H1 (cell line): ENCODE measurements around the gene CTSA. TPM values are rescaled to one million over a fixed set of nuclear protein-coding genes. Genes with fewer than 3 reads are reported as not detected.

Source experiments
- CTCF ChIA-PET: fragments of 300-600 bp; sonication (Branson Sonifier 250); formaldehyde crosslinking; loops from one replicate; lab custom pipeline; 2021; ENCODE audit not compliant: partially characterized antibody; lab: Charles Lee
- POLR2A ChIA-PET: fragments of 300-600 bp; sonication (Branson Sonifier 250); formaldehyde crosslinking; loops from one replicate; lab custom pipeline; 2021; ENCODE audit warnings: inconsistent platforms; ENCODE audit not compliant: partially characterized antibody; lab: Charles Lee
- DNase-seq, 2 experiments: peaks; one replicate each; pipeline versions ENCODE4 v3.0.0 to v3.0.0-alpha.2; 2010 to 2022; ENCODE audit warnings: low spot score in 2 of 2, low read depth in 1 of 2, mixed read lengths in 1 of 2
- FAIRE-seq: peaks from 2 replicates; lab custom pipeline; 2011; peaks lifted over from hg19 to GRCh38; lab: Jason Lieb, UNC
- H2AFZ ChIP-seq: 2 replicates; pipeline ENCODE4 v1.8.1; 2012; ENCODE audit warnings: low read length, inconsistent platforms
- H2AK5ac ChIP-seq: 2 replicates; pipeline ENCODE4 v1.6.1; 2013; ENCODE audit warnings: low read depth, low read length
- H2BK120ac ChIP-seq: replicated peaks from 2 replicates; pipeline ENCODE3; 2013; ENCODE audit warnings: low read depth, low read length, inconsistent platforms
- H2BK12ac ChIP-seq: 2 replicates; pipeline ENCODE4 v1.6.1; 2013; ENCODE audit warnings: low read depth, low read length
- H2BK15ac ChIP-seq: 2 replicates; pipeline ENCODE4 v1.6.1; 2013; ENCODE audit warnings: low read length
- H2BK20ac ChIP-seq: 2 replicates; pipeline ENCODE4 v1.6.1; 2013; ENCODE audit warnings: low read length
- H2BK5ac ChIP-seq: 2 replicates; pipeline ENCODE4 v1.6.1; 2013; ENCODE audit warnings: low read depth, low read length
- H3K14ac ChIP-seq: 2 replicates; pipeline ENCODE4 v1.6.1; 2013; ENCODE audit warnings: inconsistent platforms; ENCODE audit not compliant: insufficient read length
- H3K18ac ChIP-seq: 2 replicates; pipeline ENCODE4 v1.6.1; 2013; ENCODE audit warnings: low read length; ENCODE audit errors: extremely low read depth
- H3K23ac ChIP-seq: 2 replicates; pipeline ENCODE4 v1.6.1; 2013; ENCODE audit warnings: inconsistent platforms; ENCODE audit not compliant: insufficient read length
- H3K23me2 ChIP-seq: 2 replicates; pipeline ENCODE4 v1.6.1; 2013; ENCODE audit warnings: low read depth, low read length
- H3K27ac ChIP-seq: 2 replicates; pipeline ENCODE4 v1.6.1; 2011; ENCODE audit warnings: low read depth, low read length, inconsistent platforms
- H3K27me3 ChIP-seq, 4 experiments: replicated peaks in 1 of 4; 1 replicate in 1 of 4; 2 replicates in 3 of 4; pipeline versions ENCODE4 v1.6.1 to v1.8.1; 2011 to 2013; ENCODE audit warnings: low read length in 3 of 4, mild to moderate bottlenecking in 3 of 4, inconsistent platforms in 2 of 4, mixed read lengths in 2 of 4, moderate library complexity in 1 of 4; ENCODE audit not compliant: control insufficient read depth in 3 of 4, insufficient read depth in 3 of 4; ENCODE audit errors: extremely low read depth in 1 of 4
- H3K36me3 ChIP-seq, 4 experiments: 2 replicates each; pipeline versions ENCODE4 v1.6.1 to v1.8.1; 2011 to 2013; ENCODE audit warnings: mild to moderate bottlenecking in 4 of 4, low read length in 3 of 4, moderate library complexity in 2 of 4, control low read depth in 1 of 4, inconsistent platforms in 1 of 4; ENCODE audit not compliant: insufficient read depth in 4 of 4, control insufficient read depth in 2 of 4
- H3K4ac ChIP-seq: replicated peaks from 2 replicates; pipeline ENCODE3; 2013; ENCODE audit warnings: low read length, low read depth, mixed read lengths, inconsistent platforms; ENCODE audit not compliant: insufficient read length
- H3K4me1 ChIP-seq, 4 experiments: replicated peaks in 1 of 4; 1 replicate in 1 of 4; 2 replicates in 3 of 4; pipeline versions ENCODE4 v1.6.1 to v1.8.1; 2011 to 2013; ENCODE audit warnings: low read length in 3 of 4, inconsistent platforms in 2 of 4, mixed read lengths in 1 of 4; ENCODE audit not compliant: insufficient read depth in 4 of 4, control insufficient read depth in 3 of 4
- H3K4me2 ChIP-seq, 2 experiments: 2 replicates each; pipeline versions ENCODE4 v1.6.1 to v1.8.1; 2011 to 2013; ENCODE audit warnings: low read depth in 2 of 2, low read length in 2 of 2, control low read depth in 1 of 2, inconsistent platforms in 1 of 2, mild to moderate bottlenecking in 1 of 2; ENCODE audit not compliant: insufficient read depth in 1 of 2
- H3K4me3 ChIP-seq, 4 experiments: fragments of 200-600, 300-600 bp in 1 of 4; sonication (generic), shearing (Covaris generic), sonication (Bioruptor Twin) in 1 of 4; 2 replicates each; pipeline versions ENCODE4 v1.5.1 to v1.8.1; 2011 to 2016; ENCODE audit warnings: low read length in 4 of 4, low read depth in 3 of 4, control low read depth in 2 of 4, inconsistent platforms in 2 of 4, mild to moderate bottlenecking in 2 of 4, mixed read lengths in 1 of 4, moderate library complexity in 1 of 4; ENCODE audit not compliant: insufficient read depth in 2 of 4; ENCODE audit errors: extremely low read depth in 1 of 4
- H3K56ac ChIP-seq: replicated peaks from 2 replicates; pipeline ENCODE3; 2013; ENCODE audit warnings: low read depth, mild to moderate bottlenecking, mixed read lengths, low read length, inconsistent platforms; ENCODE audit not compliant: insufficient read length
- H3K79me1 ChIP-seq: 2 replicates; pipeline ENCODE4 v1.6.1; 2013; ENCODE audit warnings: low read depth, low read length, control low read depth
- H3K79me2 ChIP-seq, 2 experiments: 2 replicates each; pipeline versions ENCODE4 v1.6.1 to v1.8.1; 2012 to 2013; ENCODE audit warnings: low read length in 2 of 2, mild to moderate bottlenecking in 2 of 2, inconsistent platforms in 1 of 2; ENCODE audit not compliant: insufficient read depth in 2 of 2, control insufficient read depth in 1 of 2
- H3K9ac ChIP-seq, 4 experiments: replicated peaks in 1 of 4; 1 replicate in 1 of 4; 2 replicates in 3 of 4; pipeline versions ENCODE4 v1.6.1 to v1.8.1; 2011 to 2013; ENCODE audit warnings: low read depth in 3 of 4, low read length in 3 of 4, control low read depth in 2 of 4, mild to moderate bottlenecking in 2 of 4, moderate library complexity in 2 of 4, inconsistent platforms in 1 of 4; ENCODE audit errors: extremely low read depth in 1 of 4
- H3K9me3 ChIP-seq, 2 experiments: 2 replicates each; pipeline versions ENCODE4 v1.6.1 to v1.8.1; 2012 to 2013; ENCODE audit warnings: mild to moderate bottlenecking in 2 of 2, moderate library complexity in 2 of 2, control low read depth in 1 of 2, inconsistent platforms in 1 of 2, low read depth in 1 of 2, low read length in 1 of 2, mixed read lengths in 1 of 2; ENCODE audit not compliant: insufficient read depth in 2 of 2
- H4K20me1 ChIP-seq, 2 experiments: replicated peaks in 1 of 2; 2 replicates each; pipeline versions ENCODE3 to v1.8.1; 2011 to 2013; ENCODE audit warnings: inconsistent platforms in 2 of 2, low read length in 2 of 2, mild to moderate bottlenecking in 1 of 2; ENCODE audit not compliant: insufficient read depth in 2 of 2, control insufficient read depth in 1 of 2
- H4K5ac ChIP-seq: 2 replicates; pipeline ENCODE4 v1.6.1; 2013; ENCODE audit warnings: low read length, low read depth, mixed read lengths, inconsistent platforms; ENCODE audit not compliant: insufficient read length
- H4K8ac ChIP-seq: 2 replicates; pipeline ENCODE4 v1.8.0; 2013; ENCODE audit warnings: mild to moderate bottlenecking, moderate library complexity, low read length, inconsistent platforms; ENCODE audit not compliant: insufficient read depth; ENCODE audit errors: extremely low read depth
- H4K91ac ChIP-seq: replicated peaks from 2 replicates; pipeline ENCODE3; 2013; ENCODE audit warnings: low read length, mixed read lengths, inconsistent platforms; ENCODE audit not compliant: insufficient read length
- E2F6 ChIP-seq: IDR thresholded peaks from 2 replicates; pipeline ENCODE4 v1.6.1; 2012; ENCODE audit warnings: inconsistent platforms
- HDAC6 ChIP-seq: IDR thresholded peaks from one replicate; pipeline ENCODE4 v1.7.1; 2012; ENCODE audit warnings: low read depth, mild to moderate bottlenecking, inconsistent platforms, low read length, moderate library complexity
- NRF1 ChIP-seq: IDR thresholded peaks from 2 replicates; pipeline ENCODE4 v1.6.1; 2011; ENCODE audit warnings: mild to moderate bottlenecking, low read depth, low read length, improper control_type of control experiment
- POLR2A ChIP-seq, 2 experiments: IDR thresholded peaks; 1 replicate in 1 of 2; 2 replicates in 1 of 2; pipeline ENCODE4 v1.6.1; 2011; ENCODE audit warnings: low read depth in 2 of 2, low read length in 2 of 2, mild to moderate bottlenecking in 2 of 2; ENCODE audit errors: control extremely low read depth in 1 of 2
- RAD21 ChIP-seq, 2 experiments: IDR thresholded peaks in 1 of 2; conservative IDR thresholded peaks in 1 of 2; 2 replicates each; pipeline ENCODE4 v1.6.1; 2011; ENCODE audit warnings: low read depth in 2 of 2, low read length in 2 of 2, improper control_type of control experiment in 1 of 2, inconsistent platforms in 1 of 2, mild to moderate bottlenecking in 1 of 2, moderate library complexity in 1 of 2
- WGBS, 2 experiments: shearing (Covaris generic) in 1 of 2; methylation state at CpG; one replicate each; pipeline versions ENCODE4 v1.1.6 to v1.1.7; 2013 to 2015; ENCODE audit warnings: low lambda C conversion rate in 2 of 2, mixed read lengths in 2 of 2, inconsistent platforms in 1 of 2, low coverage in 1 of 2, missing lambda C conversion rate in 1 of 2; ENCODE audit not compliant: insufficient replicate concordance in 2 of 2, insufficient coverage in 1 of 2, insufficient read length in 1 of 2; ENCODE audit errors: extremely low coverage in 1 of 2, missing lambda C conversion rate in 1 of 2; 5-methylcytosine and 5-hydroxymethylcytosine counted together
- polyA plus RNA-seq, 7 experiments: library from polyadenylated mRNA; depleted of rRNA in 3 of 7; stranded (reverse) in 5 of 7; unstranded in 2 of 7; fragments of >200 nt in 5 of 7; fragments of 200-250 nt in 2 of 7; gene quantifications; 1 replicate in 5 of 7; 2 replicates in 1 of 7; 4 replicates in 1 of 7; pipeline versions ENCODE4 v1.2.1 to v1.2.3, GENCODE V29; 2011 to 2013; ENCODE audit warnings: missing spikeins in 2 of 7, mixed read lengths in 2 of 7
- total RNA-seq: library from RNA; stranded (reverse); fragmentation: NEBNext Ultra II Directional; extraction: Animal tissue kit (Norgen Biotek cat#: 25700); gene quantifications from 2 replicates; pipeline ENCODE4 v1.2.1, GENCODE V29; 2021
- TF ChIP-seq, protein P1 (sequence below): IDR thresholded peaks from 2 replicates; pipeline ENCODE4 v1.6.1; 2012; ENCODE audit warnings: low read length, inconsistent platforms

Gene CTSA
- total and polyA plus RNA-seq, 2 of the 8 experiments (the other 6 are each of a cell fraction or from before 2014, with no cell fraction given) = 49.7 to 74.0 TPM

- Histone ChIP-seq H3K18ac (no peak overlapping the region), H4K8ac (no peak overlapping the region), H3K4me3 (no peak overlapping the region), H3K23ac (no peak overlapping the region), H4K91ac (no peak overlapping the region), H4K5ac (no peak overlapping the region), H3K4me2 (no peak overlapping the region), H2BK15ac (no peak overlapping the region), H3K27ac (no peak overlapping the region), H3K79me1 (no peaks in the 10 kb centered on the region), H2BK5ac (no peak overlapping the region), H3K9me3 (no peaks in the 10 kb centered on the region), H2AK5ac (no peak overlapping the region), H3K14ac (no peak overlapping the region), H3K4me1 (no peaks in the 10 kb centered on the region), H2BK20ac (no peak overlapping the region), H2BK120ac (no peak overlapping the region), H3K79me2 (no peaks in the 10 kb centered on the region), H4K20me1 (peaks cover 0 to 7% of the 10 kb centered on the region in 2 experiments), H3K56ac (no peak overlapping the region), H3K23me2 (no peaks in the 10 kb centered on the region), H3K4ac (no peak overlapping the region), H2AFZ (no peak overlapping the region), H2BK12ac (no peak overlapping the region), H3K9ac (no peak overlapping the region), H3K36me3 (peaks cover 12 to 70% (median 53%) of the 10 kb centered on the region in 4 experiments), H3K27me3 (no peaks in the 10 kb centered on the region)
- 94% methylated on average over 14 of the region's 14 CpGs; no CpG with 5 or more reads in 1 of the 2 experiments for WGBS, 2 experiments
- no peak for DNase-seq
- TF ChIP-seq E2F6 (no peak), HDAC6 (no peak), RAD21 (IDR thresholded peaks at IDR 0.05 in 1 of 2, conservative IDR thresholded peaks at IDR 0.05 in 1 of 2; ENCODE audit: low read depth in 2 of 2, low read length in 2 of 2) (no peak), POLR2A (IDR thresholded peaks at IDR 0.05; ENCODE audit: control extremely low read depth in 1 of 2, low read depth in 2 of 2, low read length in 2 of 2) (no peak), NRF1 (no peak)
- TF ChIP-seq, protein P1, sequence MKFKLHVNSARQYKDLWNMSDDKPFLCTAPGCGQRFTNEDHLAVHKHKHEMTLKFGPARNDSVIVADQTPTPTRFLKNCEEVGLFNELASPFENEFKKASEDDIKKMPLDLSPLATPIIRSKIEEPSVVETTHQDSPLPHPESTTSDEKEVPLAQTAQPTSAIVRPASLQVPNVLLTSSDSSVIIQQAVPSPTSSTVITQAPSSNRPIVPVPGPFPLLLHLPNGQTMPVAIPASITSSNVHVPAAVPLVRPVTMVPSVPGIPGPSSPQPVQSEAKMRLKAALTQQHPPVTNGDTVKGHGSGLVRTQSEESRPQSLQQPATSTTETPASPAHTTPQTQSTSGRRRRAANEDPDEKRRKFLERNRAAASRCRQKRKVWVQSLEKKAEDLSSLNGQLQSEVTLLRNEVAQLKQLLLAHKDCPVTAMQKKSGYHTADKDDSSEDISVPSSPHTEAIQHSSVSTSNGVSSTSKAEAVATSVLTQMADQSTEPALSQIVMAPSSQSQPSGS = no peak
- ChIA-PET POLR2A (interaction anchor here (0.8 to 5.6 kb wide), 11 partner anchors 8 to 49 kb away, joined by 3 to 49 read pairs (median 4); partner anchors contain the start of genes CTSA, NEURL2 and PCIF1), CTCF (interaction anchor here (1.4 to 3.0 kb wide), 3 partner anchors 10 to 69 kb away, joined by 3 to 24 read pairs (median 4); partner anchors contain the start of genes CTSA and NEURL2)
- FAIRE-seq = no peak
Measured at GRCh38 chr20:45902199-45902701, 11.1 kb downstream of the CTSA start.
